HepG2 (cell line): Measurements from ENCODE around the gene PSMA7. TPM values are rescaled to one million over a fixed set of nuclear protein-coding genes. Genes with fewer than 3 reads are reported as not detected.

Experiments
- CERS6 ChIP-seq: sonication (generic); formaldehyde crosslinking; IDR thresholded peaks from 2 replicates; pipeline ENCODE4 v1.5.0; 2020; ENCODE audit warnings: missing genetic modification reagents
- HNRNPL ChIP-seq: fragments of 200-400 bp; formaldehyde crosslinking; IDR thresholded peaks from 2 replicates; pipeline ENCODE4 v1.6.1; 2017; ENCODE audit warnings: mild to moderate bottlenecking, low read depth, low read length
- KDM5B ChIP-seq: sonication (generic); formaldehyde crosslinking; IDR thresholded peaks from 2 replicates; pipeline ENCODE4 v1.4.0; 2020; ENCODE audit warnings: missing genetic modification reagents, mild to moderate bottlenecking, borderline replicate concordance
- MTF1 ChIP-seq: sonication (generic); formaldehyde crosslinking; IDR thresholded peaks from 2 replicates; pipeline ENCODE4 v1.5.0; 2020; ENCODE audit warnings: missing genetic modification reagents
- ZBTB33 ChIP-seq: sonication (generic); formaldehyde crosslinking; IDR thresholded peaks from 2 replicates; pipeline ENCODE4 v1.4.0; 2020; ENCODE audit warnings: missing genetic modification reagents
- ZBTB40 ChIP-seq, 2 experiments: fragments of 450-650 bp in 1 of 2; sonication (generic) in 1 of 2; formaldehyde crosslinking in 1 of 2; IDR thresholded peaks; 2 replicates each; pipeline versions ENCODE4 v1.6.1 to v1.8.0; 2016 to 2022; ENCODE audit warnings: antibody characterized with exemption in 1 of 2, mild to moderate bottlenecking in 1 of 2, missing genetic modification reagents in 1 of 2
- ZNF124 ChIP-seq: sonication (generic); formaldehyde crosslinking; IDR thresholded peaks from 2 replicates; pipeline ENCODE4 v1.4.0; 2020; ENCODE audit warnings: missing genetic modification reagents
- ZNF205 ChIP-seq: IDR thresholded peaks from 2 replicates; pipeline ENCODE4 v1.6.1; 2018; ENCODE audit warnings: missing biosample characterization, missing genetic modification reagents
- ZNF350 ChIP-seq: sonication (generic); formaldehyde crosslinking; IDR thresholded peaks from 2 replicates; pipeline ENCODE4 v1.4.0; 2020; ENCODE audit warnings: mild to moderate bottlenecking, low read depth, missing genetic modification reagents, borderline replicate concordance
- ZNF383 ChIP-seq: sonication (generic); formaldehyde crosslinking; IDR thresholded peaks from 2 replicates; pipeline ENCODE4 v1.4.0; 2020; ENCODE audit warnings: missing genetic modification reagents, mild to moderate bottlenecking, borderline replicate concordance
- ZSCAN22 ChIP-seq: sonication (generic); formaldehyde crosslinking; IDR thresholded peaks from 2 replicates; pipeline ENCODE4 v1.4.0; 2020; ENCODE audit warnings: mild to moderate bottlenecking, missing genetic modification reagents
- polyA plus RNA-seq, 8 experiments: library from polyadenylated mRNA; depleted of rRNA in 3 of 8; stranded (reverse) in 7 of 8; unstranded in 1 of 8; fragments of >200 nt; fragmentation: Illumina TruSeq in 4 of 8; extraction: Trizol in 4 of 8; gene quantifications; 2 replicates each; pipeline versions ENCODE4 v1.2.1 to v1.2.3, GENCODE V29; 2011 to 2016; ENCODE audit warnings: low read depth in 4 of 8, missing spikeins in 1 of 8, mixed read lengths in 1 of 8; ENCODE audit not compliant: insufficient read depth in 1 of 8
- total RNA-seq, 5 experiments: library from RNA; depleted of rRNA; stranded (reverse); fragments of >200 nt; fragmentation: Illumina TruSeq; extraction: Trizol; gene quantifications; 2 replicates each; pipeline ENCODE4 v1.2.3, GENCODE V29; 2016; ENCODE audit warnings: low read depth in 1 of 5
- TF ChIP-seq, protein P1 (sequence below): IDR thresholded peaks from 2 replicates; pipeline ENCODE4 v1.6.1; 2016
- TF ChIP-seq, protein P2 (sequence below): conservative IDR thresholded peaks from 2 replicates; pipeline ENCODE4 v1.6.1; 2018; ENCODE audit warnings: missing genetic modification reagents

PSMA7 gene
- total and polyA plus RNA-seq, 2 of the 13 experiments (the other 11 are each of a cell fraction or from before 2014, with no cell fraction given): 531 to 631 TPM

GRCh38 chr20:62116558-62117361 is 26.4 kb downstream of the PSMA7 start (continued):
- no peak for TF ChIP-seq ZBTB40 (IDR thresholded peaks at IDR 0.05)
- no peak for TF ChIP-seq ZBTB40 (CRISPR knock-in tag; IDR thresholded peaks at IDR 0.05)
- TF ChIP-seq, protein P1, sequence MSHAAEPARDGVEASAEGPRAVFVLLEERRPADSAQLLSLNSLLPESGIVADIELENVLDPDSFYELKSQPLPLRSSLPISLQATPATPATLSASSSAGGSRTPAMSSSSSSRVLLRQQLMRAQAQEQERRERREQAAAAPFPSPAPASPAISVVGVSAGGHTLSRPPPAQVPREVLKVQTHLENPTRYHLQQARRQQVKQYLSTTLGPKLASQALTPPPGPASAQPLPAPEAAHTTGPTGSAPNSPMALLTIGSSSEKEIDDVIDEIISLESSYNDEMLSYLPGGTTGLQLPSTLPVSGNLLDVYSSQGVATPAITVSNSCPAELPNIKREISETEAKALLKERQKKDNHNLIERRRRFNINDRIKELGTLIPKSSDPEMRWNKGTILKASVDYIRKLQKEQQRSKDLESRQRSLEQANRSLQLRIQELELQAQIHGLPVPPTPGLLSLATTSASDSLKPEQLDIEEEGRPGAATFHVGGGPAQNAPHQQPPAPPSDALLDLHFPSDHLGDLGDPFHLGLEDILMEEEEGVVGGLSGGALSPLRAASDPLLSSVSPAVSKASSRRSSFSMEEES (CRISPR knock-in tag): no peak
- no peak for TF ChIP-seq CERS6 (CRISPR knock-in tag)
- no peak for TF ChIP-seq ZSCAN22 (CRISPR knock-in tag)
- no peak for TF ChIP-seq ZNF124 (CRISPR knock-in tag)
- TF ChIP-seq ZNF383 (CRISPR knock-in tag): no peak
- TF ChIP-seq HNRNPL: 0 out of 2 replicates have a peak, but pooled peaks have one; percentile 14
- no peak for TF ChIP-seq ZNF205 (CRISPR knock-in tag)
- peak; percentile 71; the same call in 1 of the 2 replicates for TF ChIP-seq ZBTB33
- TF ChIP-seq, protein P2, sequence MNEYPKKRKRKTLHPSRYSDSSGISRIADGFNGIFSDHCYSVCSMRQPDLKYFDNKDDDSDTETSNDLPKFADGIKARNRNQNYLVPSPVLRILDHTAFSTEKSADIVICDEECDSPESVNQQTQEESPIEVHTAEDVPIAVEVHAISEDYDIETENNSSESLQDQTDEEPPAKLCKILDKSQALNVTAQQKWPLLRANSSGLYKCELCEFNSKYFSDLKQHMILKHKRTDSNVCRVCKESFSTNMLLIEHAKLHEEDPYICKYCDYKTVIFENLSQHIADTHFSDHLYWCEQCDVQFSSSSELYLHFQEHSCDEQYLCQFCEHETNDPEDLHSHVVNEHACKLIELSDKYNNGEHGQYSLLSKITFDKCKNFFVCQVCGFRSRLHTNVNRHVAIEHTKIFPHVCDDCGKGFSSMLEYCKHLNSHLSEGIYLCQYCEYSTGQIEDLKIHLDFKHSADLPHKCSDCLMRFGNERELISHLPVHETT (CRISPR knock-in tag): no peak
- no peak for TF ChIP-seq ZNF350 (CRISPR knock-in tag)
- no peak for TF ChIP-seq KDM5B
- TF ChIP-seq MTF1 (CRISPR knock-in tag): no peak
